Measurements from ENCODE around the gene SPSB1.

Gene SPSB1

GRCh38 chr1:9320520-9321479, 28.1 kb downstream of the SPSB1 start:
- DNase-seq: no peak

- no peak for DNase-seq
Measured at GRCh38 chr1:9321480-9321849, 28.8 kb downstream of the SPSB1 start.

- DNase-seq: no peak
Measured at GRCh38 chr1:9321986-9322660, 29.4 kb downstream of the SPSB1 start.

GRCh38 chr1:9322661-9323244, 30.1 kb downstream of the SPSB1 start:
- no peak for DNase-seq

- no peak for DNase-seq
Measured at GRCh38 chr1:9324246-9325096, 31.8 kb downstream of the SPSB1 start.

- no peak for DNase-seq
Measured at GRCh38 chr1:9326596-9326995, 33.9 kb downstream of the SPSB1 start.

GRCh38 chr1:9328201-9328600, 35.5 kb downstream of the SPSB1 start:
- no peak for DNase-seq

- no peak for DNase-seq
Measured at GRCh38 chr1:9328715-9329114, 36.0 kb downstream of the SPSB1 start.

- no peak for DNase-seq
Measured at GRCh38 chr1:9331016-9331415, 38.3 kb downstream of the SPSB1 start.

- no peak for DNase-seq
Measured at GRCh38 chr1:9331558-9332346, 39.1 kb downstream of the SPSB1 start.

- DNase-seq: no peak
Measured at GRCh38 chr1:9332513-9333143, 39.9 kb downstream of the SPSB1 start.

GRCh38 chr1:9338397-9339246, 45.9 kb downstream of the SPSB1 start:
- no peak for DNase-seq

- no peak for DNase-seq
Measured at GRCh38 chr1:9340172-9340854, 47.6 kb downstream of the SPSB1 start.

- no peak for DNase-seq
Measured at GRCh38 chr1:9340864-9341263, 48.2 kb downstream of the SPSB1 start.

- no peak for DNase-seq
Measured at GRCh38 chr1:9341301-9341845, 48.7 kb downstream of the SPSB1 start.

GRCh38 chr1:9343269-9343668, 50.6 kb downstream of the SPSB1 start:
- no peak for DNase-seq

- DNase-seq: no peak
Measured at GRCh38 chr1:9344426-9345200, 51.9 kb downstream of the SPSB1 start.

- DNase-seq: no peak
Measured at GRCh38 chr1:9345471-9345870, 52.8 kb downstream of the SPSB1 start.

GRCh38 chr1:9345922-9346321, 53.2 kb downstream of the SPSB1 start:
- DNase-seq: no peak

Measured in NCI-H187 treated with DMSO at 0.1 percent for 48 hours (cell line).